Measurements from ENCODE around the gene GRB10. TPM values are rescaled to one million over a fixed set of nuclear protein-coding genes. Genes with fewer than 3 reads are reported as not detected.
A peak's percentile ranks its signal among the peaks of the same experiment; 100 is the strongest.
"Not testable (repeated sequence)": the region's sequence is repeated elsewhere in the genome, so short reads cannot be mapped to it uniquely, and the experiment has no call there.

The GRB10 gene
- polyA plus RNA-seq, 2 of the 4 experiments (the other 2 are of a cell fraction), result 23.2 to 37.0 TPM

GRCh38 chr7:50739744-50740435 is 42.8 kb downstream of the GRB10 start:
- Histone ChIP-seq H3K4me3 (no peak overlapping the region), H3K9me3 (no peaks in the 10 kb centered on the region), H3K4me1 (peaks cover 27% of the 10 kb centered on the region), H3K27ac (peak overlapping the region in 1 of 2 experiments; percentile 6; a peak in 1 of 6 replicates), H3K4me2 (no peak overlapping the region; the same call in 1 of the 3 replicates)
- FAIRE-seq, result no peak
- ChIA-PET CTCF (interaction anchor here (1.5 to 1.8 kb wide), 2 partner anchors 18 to 22 kb away, joined by 3 to 6 read pairs; no protein-coding TSS in a partner anchor), POLR2A (no interaction called here)
- no peak for DNase-seq (ENCODE audit: low read depth in 1 of 2, low spot score in 1 of 2)
- TF ChIP-seq CEBPB (IDR thresholded peaks at IDR 0.05) (no peak), TFCP2L1 (CRISPR knock-in tag; IDR thresholded peaks at IDR 0.05) (no peak), JUNB (IDR thresholded peaks at IDR 0.05) (no peak), USF2 (IDR thresholded peaks at IDR 0.05) (0 out of 2 replicates have a peak, but pooled peaks have one; percentile 8), HDAC2 (IDR thresholded peaks at IDR 0.05) (no peak), RAD21 (conservative IDR thresholded peaks at IDR 0.05 in 1 of 2, IDR thresholded peaks at IDR 0.05 in 1 of 2) (no peak), RFX5 (IDR thresholded peaks at IDR 0.05) (no peak)
- 91% methylated on average over 7 of the region's 7 CpGs for WGBS (ENCODE audit: missing lambda C conversion rate)
- peak in 1 of 2 experiments; percentile 16; a peak in 1 of 6 replicates for ATAC-seq

- WGBS (ENCODE audit: missing lambda C conversion rate), result 2% methylated on average over 3 of the region's 3 CpGs
- Histone ChIP-seq H3K9me3 (no peaks in the 10 kb centered on the region), H3K4me1 (peaks cover 36% of the 10 kb centered on the region), H3K4me3 (no peak overlapping the region), H3K27ac (peak overlapping the region in 1 of 2 experiments; percentile 6; a peak in 2 of 6 replicates), H3K4me2 (peak overlapping the region; percentile 35)
- ChIA-PET POLR2A (no interaction called here), CTCF (interaction anchor here (1.0 to 1.5 kb wide), 3 partner anchors 20 to 402 kb away, joined by 3 to 4 read pairs (median 4); no protein-coding TSS in a partner anchor)
- DNase-seq (ENCODE audit: low read depth in 1 of 2, low spot score in 1 of 2) (no peak), FAIRE-seq (no peak), ATAC-seq (no peak)
- no peak for TF ChIP-seq HEYL (CRISPR knock-in tag; IDR thresholded peaks at IDR 0.05)
- TF ChIP-seq POLR2A (IDR thresholded peaks at IDR 0.05; ENCODE audit: low read length), result no peak
- TF ChIP-seq, protein P1, sequence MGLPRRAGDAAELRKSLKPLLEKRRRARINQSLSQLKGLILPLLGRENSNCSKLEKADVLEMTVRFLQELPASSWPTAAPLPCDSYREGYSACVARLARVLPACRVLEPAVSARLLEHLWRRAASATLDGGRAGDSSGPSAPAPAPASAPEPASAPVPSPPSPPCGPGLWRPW (IDR thresholded peaks at IDR 0.05), result no peak
- no peak for TF ChIP-seq GATA3 (IDR thresholded peaks at IDR 0.05; ENCODE audit: borderline replicate concordance)
- TF ChIP-seq ZNF302 (CRISPR knock-in tag; IDR thresholded peaks at IDR 0.05), result no peak
- no peak for TF ChIP-seq ZSCAN20 (CRISPR knock-in tag; IDR thresholded peaks at IDR 0.05)
These were observed 43.8 kb downstream of the GRB10 start for GRCh38 chr7:50738932-50739331.

DNA sequence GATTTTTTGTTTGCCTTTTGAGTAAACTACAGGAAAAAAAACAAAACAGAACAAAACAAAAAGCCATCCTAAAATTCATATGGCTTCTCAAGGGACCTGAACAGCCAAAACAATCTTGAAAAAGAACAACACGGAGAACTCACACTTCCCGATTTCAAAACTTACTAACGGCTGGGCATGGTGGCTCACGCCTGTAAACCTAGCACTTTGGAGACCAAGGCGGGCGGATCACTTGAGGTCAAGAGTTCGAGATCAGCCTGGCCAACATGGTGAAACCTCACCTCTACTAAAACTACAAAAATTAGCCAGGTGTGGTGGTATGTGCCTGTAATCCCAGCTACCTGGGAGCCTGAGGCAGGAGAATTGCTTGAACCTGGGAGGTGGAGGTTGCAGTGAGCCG is 46.9 kb downstream of the GRB10 start:
- FAIRE-seq; CTCF ChIA-PET; H3K9me3 ChIP-seq; H3K27ac ChIP-seq; DNase-seq (ENCODE audit: low read depth in 1 of 2, low spot score in 1 of 2); H3K4me2 ChIP-seq; H3K4me3 ChIP-seq; POLR2A ChIA-PET; ATAC-seq: not testable (repeated sequence)
- peaks cover 58% of the 10 kb centered on the region for H3K4me1 ChIP-seq
- WGBS (ENCODE audit: missing lambda C conversion rate), result 94% methylated on average over 8 of the region's 8 CpGs

GRCh38 chr7:50735333-50735732 is 47.4 kb downstream of the GRB10 start:
- TF ChIP-seq KDM5A (IDR thresholded peaks at IDR 0.05), result no peak
- no peak for TF ChIP-seq CBX2 (IDR thresholded peaks at IDR 0.05; ENCODE audit: borderline replicate concordance, low read depth)
- TF ChIP-seq RARB (CRISPR knock-in tag; IDR thresholded peaks at IDR 0.05), result no peak
- TF ChIP-seq MAFK (IDR thresholded peaks at IDR 0.05; ENCODE audit: partially characterized antibody), result no peak
- TF ChIP-seq EHF (CRISPR knock-in tag; IDR thresholded peaks at IDR 0.05), result no peak
- TF ChIP-seq USF2 (IDR thresholded peaks at IDR 0.05), result no peak
- TF ChIP-seq TFCP2L1 (CRISPR knock-in tag; IDR thresholded peaks at IDR 0.05), result no peak
- no peak for DNase-seq (ENCODE audit: low read depth in 1 of 2, low spot score in 1 of 2)
- peaks cover 63% of the 10 kb centered on the region for H3K4me1 ChIP-seq
- ChIA-PET CTCF (no interaction called here), POLR2A (no interaction called here)
- H3K4me2 ChIP-seq, result no peak overlapping the region
- ATAC-seq, result no peak
- no peak for FAIRE-seq
- H3K9me3 ChIP-seq, result no peaks in the 10 kb centered on the region
- no peak overlapping the region for H3K4me3 ChIP-seq
- H3K27ac ChIP-seq, result no peak overlapping the region

Measured in A549 (cell line).